ENCODE results near the gene ING3. TPM values are rescaled to one million over a fixed set of nuclear protein-coding genes. Genes with fewer than 3 reads are reported as not detected.

ING3 gene
- total and polyA plus RNA-seq, 9 of the 15 experiments (the other 6 are each of a cell fraction or from before 2014, with no cell fraction given), result 22.8 to 233 (median 50.4) TPM

DNA sequence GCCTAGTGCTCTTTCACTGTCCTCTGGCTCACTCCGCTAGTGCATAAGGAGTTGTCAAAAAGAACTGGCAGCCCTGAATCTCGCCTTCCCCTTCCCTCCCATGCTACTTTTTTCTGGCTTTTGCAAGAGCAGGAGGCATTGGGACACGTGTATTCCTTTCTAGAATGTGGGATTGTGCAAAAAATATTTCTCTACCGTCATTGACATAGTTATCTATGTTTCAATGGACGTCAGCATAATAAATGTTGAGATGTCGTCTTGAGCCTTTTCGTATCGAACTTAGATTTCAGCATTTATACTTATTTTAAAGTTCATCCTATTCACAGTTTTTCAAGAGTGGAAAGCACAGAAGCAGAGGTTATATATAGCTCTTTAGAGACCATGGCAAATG, 727 bp downstream of the ING3 start (continued):
- no peak for TF ChIP-seq CREB1 (IDR thresholded peaks at IDR 0.05)
- no peak; the same call in 1 of the 2 replicates for TF ChIP-seq CREB1 (CRISPR knock-in tag; IDR thresholded peaks at IDR 0.05)
- TF ChIP-seq ZNF408 (CRISPR knock-in tag; IDR thresholded peaks at IDR 0.05; ENCODE audit: low read depth), result no peak
- TF ChIP-seq SRF (CRISPR knock-in tag; IDR thresholded peaks at IDR 0.05), result no peak
- TF ChIP-seq, protein P1, sequence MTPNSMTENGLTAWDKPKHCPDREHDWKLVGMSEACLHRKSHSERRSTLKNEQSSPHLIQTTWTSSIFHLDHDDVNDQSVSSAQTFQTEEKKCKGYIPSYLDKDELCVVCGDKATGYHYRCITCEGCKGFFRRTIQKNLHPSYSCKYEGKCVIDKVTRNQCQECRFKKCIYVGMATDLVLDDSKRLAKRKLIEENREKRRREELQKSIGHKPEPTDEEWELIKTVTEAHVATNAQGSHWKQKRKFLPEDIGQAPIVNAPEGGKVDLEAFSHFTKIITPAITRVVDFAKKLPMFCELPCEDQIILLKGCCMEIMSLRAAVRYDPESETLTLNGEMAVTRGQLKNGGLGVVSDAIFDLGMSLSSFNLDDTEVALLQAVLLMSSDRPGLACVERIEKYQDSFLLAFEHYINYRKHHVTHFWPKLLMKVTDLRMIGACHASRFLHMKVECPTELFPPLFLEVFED (CRISPR knock-in tag; conservative IDR thresholded peaks at IDR 0.05), result no peak
- no peak for TF ChIP-seq PTRF (tag; IDR thresholded peaks at IDR 0.05)
- TF ChIP-seq, protein P2, sequence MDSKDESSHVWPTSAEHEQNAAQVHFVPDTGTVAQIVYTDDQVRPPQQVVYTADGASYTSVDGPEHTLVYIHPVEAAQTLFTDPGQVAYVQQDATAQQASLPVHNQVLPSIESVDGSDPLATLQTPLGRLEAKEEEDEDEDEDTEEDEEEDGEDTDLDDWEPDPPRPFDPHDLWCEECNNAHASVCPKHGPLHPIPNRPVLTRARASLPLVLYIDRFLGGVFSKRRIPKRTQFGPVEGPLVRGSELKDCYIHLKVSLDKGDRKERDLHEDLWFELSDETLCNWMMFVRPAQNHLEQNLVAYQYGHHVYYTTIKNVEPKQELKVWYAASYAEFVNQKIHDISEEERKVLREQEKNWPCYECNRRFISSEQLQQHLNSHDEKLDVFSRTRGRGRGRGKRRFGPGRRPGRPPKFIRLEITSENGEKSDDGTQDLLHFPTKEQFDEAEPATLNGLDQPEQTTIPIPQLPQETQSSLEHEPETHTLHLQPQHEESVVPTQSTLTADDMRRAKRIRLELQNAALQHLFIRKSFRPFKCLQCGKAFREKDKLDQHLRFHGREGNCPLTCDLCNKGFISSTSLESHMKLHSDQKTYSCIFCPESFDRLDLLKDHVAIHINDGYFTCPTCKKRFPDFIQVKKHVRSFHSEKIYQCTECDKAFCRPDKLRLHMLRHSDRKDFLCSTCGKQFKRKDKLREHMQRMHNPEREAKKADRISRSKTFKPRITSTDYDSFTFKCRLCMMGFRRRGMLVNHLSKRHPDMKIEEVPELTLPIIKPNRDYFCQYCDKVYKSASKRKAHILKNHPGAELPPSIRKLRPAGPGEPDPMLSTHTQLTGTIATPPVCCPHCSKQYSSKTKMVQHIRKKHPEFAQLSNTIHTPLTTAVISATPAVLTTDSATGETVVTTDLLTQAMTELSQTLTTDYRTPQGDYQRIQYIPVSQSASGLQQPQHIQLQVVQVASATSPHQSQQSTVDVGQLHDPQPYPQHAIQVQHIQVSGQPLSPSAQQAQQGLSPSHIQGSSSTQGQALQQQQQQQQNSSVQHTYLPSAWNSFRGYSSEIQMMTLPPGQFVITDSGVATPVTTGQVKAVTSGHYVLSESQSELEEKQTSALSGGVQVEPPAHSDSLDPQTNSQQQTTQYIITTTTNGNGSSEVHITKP (IDR thresholded peaks at IDR 0.05; ENCODE audit: partially characterized antibody), result no peak
- TF ChIP-seq, protein P3, sequence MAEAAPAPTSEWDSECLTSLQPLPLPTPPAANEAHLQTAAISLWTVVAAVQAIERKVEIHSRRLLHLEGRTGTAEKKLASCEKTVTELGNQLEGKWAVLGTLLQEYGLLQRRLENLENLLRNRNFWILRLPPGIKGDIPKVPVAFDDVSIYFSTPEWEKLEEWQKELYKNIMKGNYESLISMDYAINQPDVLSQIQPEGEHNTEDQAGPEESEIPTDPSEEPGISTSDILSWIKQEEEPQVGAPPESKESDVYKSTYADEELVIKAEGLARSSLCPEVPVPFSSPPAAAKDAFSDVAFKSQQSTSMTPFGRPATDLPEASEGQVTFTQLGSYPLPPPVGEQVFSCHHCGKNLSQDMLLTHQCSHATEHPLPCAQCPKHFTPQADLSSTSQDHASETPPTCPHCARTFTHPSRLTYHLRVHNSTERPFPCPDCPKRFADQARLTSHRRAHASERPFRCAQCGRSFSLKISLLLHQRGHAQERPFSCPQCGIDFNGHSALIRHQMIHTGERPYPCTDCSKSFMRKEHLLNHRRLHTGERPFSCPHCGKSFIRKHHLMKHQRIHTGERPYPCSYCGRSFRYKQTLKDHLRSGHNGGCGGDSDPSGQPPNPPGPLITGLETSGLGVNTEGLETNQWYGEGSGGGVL (CRISPR knock-in tag; IDR thresholded peaks at IDR 0.05), result no peak
- no peak; the same call in 1 of the 2 replicates for TF ChIP-seq ZEB2 (IDR thresholded peaks at IDR 0.05)
- no peak for TF ChIP-seq ZNF24 (IDR thresholded peaks at IDR 0.05)
- no peak for TF ChIP-seq NFRKB (IDR thresholded peaks at IDR 0.05; ENCODE audit: low read depth)
- TF ChIP-seq, protein P4, sequence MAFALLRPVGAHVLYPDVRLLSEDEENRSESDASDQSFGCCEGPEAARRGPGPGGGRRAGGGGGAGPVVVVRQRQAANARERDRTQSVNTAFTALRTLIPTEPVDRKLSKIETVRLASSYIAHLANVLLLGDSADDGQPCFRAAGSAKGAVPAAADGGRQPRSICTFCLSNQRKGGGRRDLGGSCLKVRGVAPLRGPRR (CRISPR knock-in tag; IDR thresholded peaks at IDR 0.05), result no peak
- TF ChIP-seq, protein P5, sequence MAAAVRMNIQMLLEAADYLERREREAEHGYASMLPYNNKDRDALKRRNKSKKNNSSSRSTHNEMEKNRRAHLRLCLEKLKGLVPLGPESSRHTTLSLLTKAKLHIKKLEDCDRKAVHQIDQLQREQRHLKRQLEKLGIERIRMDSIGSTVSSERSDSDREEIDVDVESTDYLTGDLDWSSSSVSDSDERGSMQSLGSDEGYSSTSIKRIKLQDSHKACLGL (CRISPR knock-in tag; IDR thresholded peaks at IDR 0.05; ENCODE audit: borderline replicate concordance, poor library complexity, severe bottlenecking), result no peak
- TF ChIP-seq SRSF7 (optimal IDR thresholded peaks at IDR 0.05; ENCODE audit: low read depth, low read length), result no peak
- no peak for TF ChIP-seq SIN3B (IDR thresholded peaks at IDR 0.05; ENCODE audit: low read depth)
- TF ChIP-seq ZNF316 (IDR thresholded peaks at IDR 0.05), result peak; percentile 67
- TF ChIP-seq, protein P6, sequence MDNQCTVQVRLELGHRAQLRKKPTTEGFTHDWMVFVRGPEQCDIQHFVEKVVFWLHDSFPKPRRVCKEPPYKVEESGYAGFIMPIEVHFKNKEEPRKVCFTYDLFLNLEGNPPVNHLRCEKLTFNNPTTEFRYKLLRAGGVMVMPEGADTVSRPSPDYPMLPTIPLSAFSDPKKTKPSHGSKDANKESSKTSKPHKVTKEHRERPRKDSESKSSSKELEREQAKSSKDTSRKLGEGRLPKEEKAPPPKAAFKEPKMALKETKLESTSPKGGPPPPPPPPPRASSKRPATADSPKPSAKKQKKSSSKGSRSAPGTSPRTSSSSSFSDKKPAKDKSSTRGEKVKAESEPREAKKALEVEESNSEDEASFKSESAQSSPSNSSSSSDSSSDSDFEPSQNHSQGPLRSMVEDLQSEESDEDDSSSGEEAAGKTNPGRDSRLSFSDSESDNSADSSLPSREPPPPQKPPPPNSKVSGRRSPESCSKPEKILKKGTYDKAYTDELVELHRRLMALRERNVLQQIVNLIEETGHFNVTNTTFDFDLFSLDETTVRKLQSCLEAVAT (IDR thresholded peaks at IDR 0.05), result no peak
- TF ChIP-seq SETDB1 (IDR thresholded peaks at IDR 0.05; ENCODE audit: low read length), result no peak
- TF ChIP-seq MECOM (CRISPR knock-in tag; IDR thresholded peaks at IDR 0.05), result no peak
- 0 out of 2 replicates have a peak, but pooled peaks have one; percentile 11 for TF ChIP-seq MAFF (IDR thresholded peaks at IDR 0.05; ENCODE audit: low read length)
- TF ChIP-seq SMARCE1 (IDR thresholded peaks at IDR 0.05), result peak; percentile 66
- TF ChIP-seq STAG1 (CRISPR knock-in tag; IDR thresholded peaks at IDR 0.05; ENCODE audit: borderline replicate concordance), result no peak
